ENCODE data around the gene PDSS2. TPM values are rescaled to one million over a fixed set of nuclear protein-coding genes. Genes with fewer than 3 reads are reported as not detected.

PDSS2 gene
- total RNA-seq, 4 donors from 2014 or later, result 4.3 to 14.7 (median 12.1) TPM

GRCh38 chr6:107230448-107230847 is 228.9 kb downstream of the PDSS2 start:
- Histone ChIP-seq H3K27me3 (no peaks in the 10 kb centered on the region), H3K27ac (no peak overlapping the region), H3K36me3 (no peaks in the 10 kb centered on the region), H3K4me3 (no peak overlapping the region), H3K9me3 (no peaks in the 10 kb centered on the region), H3K4me1 (no peaks in the 10 kb centered on the region)
- no peak for DNase-seq (ENCODE audit: low spot score in 2 of 2)
- TF ChIP-seq EP300 (IDR thresholded peaks at IDR 0.05) (no peak), CTCF (IDR thresholded peaks at IDR 0.05) (no peak), POLR2A (IDR thresholded peaks at IDR 0.05) (no peak), POLR2AphosphoS5 (IDR thresholded peaks at IDR 0.05) (no peak)
- WGBS, result 84% methylated on average over 1 of the region's 1 CpG

- Histone ChIP-seq H3K9me3 (no peaks in the 10 kb centered on the region), H3K4me3 (no peak overlapping the region), H3K4me1 (no peaks in the 10 kb centered on the region), H3K36me3 (no peaks in the 10 kb centered on the region), H3K27ac (no peak overlapping the region), H3K27me3 (no peaks in the 10 kb centered on the region)
- whole genome bisulfite sequencing, result 74% methylated on average over 2 of the region's 2 CpGs
- TF ChIP-seq EP300 (IDR thresholded peaks at IDR 0.05), result no peak
- TF ChIP-seq POLR2AphosphoS5 (IDR thresholded peaks at IDR 0.05), result no peak
- TF ChIP-seq CTCF (IDR thresholded peaks at IDR 0.05), result no peak
- TF ChIP-seq POLR2A (IDR thresholded peaks at IDR 0.05), result no peak
- no peak for DNase-seq (ENCODE audit: low spot score in 2 of 2)
These were observed 229.3 kb downstream of the PDSS2 start for GRCh38 chr6:107230024-107230423.

- Histone ChIP-seq H3K27ac (no peak overlapping the region), H3K9me3 (no peaks in the 10 kb centered on the region), H3K36me3 (no peaks in the 10 kb centered on the region), H3K4me3 (no peak overlapping the region), H3K27me3 (no peaks in the 10 kb centered on the region), H3K4me1 (no peaks in the 10 kb centered on the region)
- DNase-seq (ENCODE audit: low spot score in 2 of 2), result no peak
- TF ChIP-seq CTCF (IDR thresholded peaks at IDR 0.05), result no peak
- no peak for TF ChIP-seq POLR2A (IDR thresholded peaks at IDR 0.05)
- no peak for TF ChIP-seq POLR2AphosphoS5 (IDR thresholded peaks at IDR 0.05)
- TF ChIP-seq EP300 (IDR thresholded peaks at IDR 0.05), result no peak
- 65% methylated on average over 1 of the region's 1 CpG for WGBS
These were observed 230.6 kb downstream of the PDSS2 start for GRCh38 chr6:107228754-107229153.

GRCh38 chr6:107221519-107221918 is 237.8 kb downstream of the PDSS2 start:
- no peak overlapping the region for H3K4me3 ChIP-seq
- no peak for TF ChIP-seq POLR2AphosphoS5 (IDR thresholded peaks at IDR 0.05)
- H3K36me3 ChIP-seq, result no peaks in the 10 kb centered on the region
- DNase-seq (ENCODE audit: low spot score in 2 of 2), result no peak
- no peaks in the 10 kb centered on the region for H3K27me3 ChIP-seq
- H3K9me3 ChIP-seq, result no peaks in the 10 kb centered on the region
- no peaks in the 10 kb centered on the region for H3K4me1 ChIP-seq
- H3K27ac ChIP-seq, result no peak overlapping the region
- WGBS, result 97% methylated on average over 2 of the region's 2 CpGs

GRCh38 chr6:107219851-107220250 is 239.5 kb downstream of the PDSS2 start:
- Histone ChIP-seq H3K4me1 (no peaks in the 10 kb centered on the region), H3K36me3 (no peaks in the 10 kb centered on the region), H3K9me3 (no peaks in the 10 kb centered on the region), H3K4me3 (no peak overlapping the region), H3K27me3 (no peaks in the 10 kb centered on the region), H3K27ac (no peak overlapping the region)
- TF ChIP-seq POLR2AphosphoS5 (IDR thresholded peaks at IDR 0.05), result no peak
- no peak for TF ChIP-seq POLR2A (IDR thresholded peaks at IDR 0.05)
- no peak for TF ChIP-seq CTCF (IDR thresholded peaks at IDR 0.05)
- TF ChIP-seq EP300 (IDR thresholded peaks at IDR 0.05), result no peak
- no peak for DNase-seq (ENCODE audit: low spot score in 2 of 2)
- 92% methylated on average over 4 of the region's 4 CpGs for WGBS

GRCh38 chr6:107218142-107218541 is 241.2 kb downstream of the PDSS2 start:
- no peak overlapping the region for H3K27ac ChIP-seq
- no peaks in the 10 kb centered on the region for H3K36me3 ChIP-seq
- TF ChIP-seq POLR2A (IDR thresholded peaks at IDR 0.05), result no peak
- TF ChIP-seq CTCF (IDR thresholded peaks at IDR 0.05), result no peak
- TF ChIP-seq EP300 (IDR thresholded peaks at IDR 0.05), result no peak
- no peak for TF ChIP-seq POLR2AphosphoS5 (IDR thresholded peaks at IDR 0.05)
- H3K4me1 ChIP-seq, result no peaks in the 10 kb centered on the region
- no peak for DNase-seq (ENCODE audit: low spot score in 2 of 2)
- H3K9me3 ChIP-seq, result no peaks in the 10 kb centered on the region
- H3K4me3 ChIP-seq, result no peak overlapping the region
- H3K27me3 ChIP-seq, result no peaks in the 10 kb centered on the region
- 50% methylated on average over 2 of the region's 2 CpGs for WGBS

Measured in suprapubic skin (tissue), 4 donors.